ENCODE measurements around the gene COL6A1.
"Not testable (repeated sequence)": the region's sequence is repeated elsewhere in the genome, so short reads cannot be mapped to it uniquely, and the experiment has no call there.

COL6A1 gene

DNA sequence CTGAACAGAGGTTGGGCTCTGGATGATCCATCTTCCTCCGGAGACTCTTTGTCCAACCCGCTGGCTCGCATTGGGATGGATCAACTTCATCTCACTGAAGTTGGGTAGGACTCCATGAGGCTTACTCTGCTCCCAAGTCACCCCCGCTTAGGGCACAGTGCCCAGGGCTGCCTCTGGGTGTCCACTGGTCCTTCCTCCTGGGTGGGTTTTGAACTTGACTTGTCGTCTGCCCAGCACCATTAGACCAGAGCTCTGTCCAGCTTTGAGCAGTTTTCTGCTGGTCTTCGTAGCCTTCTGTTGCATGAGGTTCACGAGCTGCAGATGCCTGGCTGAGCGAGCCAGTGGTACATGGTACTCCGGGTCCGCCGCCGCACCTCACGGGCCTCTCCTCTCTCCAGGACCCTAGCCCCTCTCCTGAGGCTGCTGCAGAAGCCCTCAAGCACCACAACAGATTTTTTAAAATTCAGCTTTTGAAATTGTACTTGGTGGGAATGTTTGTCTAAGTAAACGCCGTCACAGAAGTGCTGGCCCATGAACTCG is 33.8 kb upstream of the COL6A1 start:
- DNase-seq, result no peak

DNA sequence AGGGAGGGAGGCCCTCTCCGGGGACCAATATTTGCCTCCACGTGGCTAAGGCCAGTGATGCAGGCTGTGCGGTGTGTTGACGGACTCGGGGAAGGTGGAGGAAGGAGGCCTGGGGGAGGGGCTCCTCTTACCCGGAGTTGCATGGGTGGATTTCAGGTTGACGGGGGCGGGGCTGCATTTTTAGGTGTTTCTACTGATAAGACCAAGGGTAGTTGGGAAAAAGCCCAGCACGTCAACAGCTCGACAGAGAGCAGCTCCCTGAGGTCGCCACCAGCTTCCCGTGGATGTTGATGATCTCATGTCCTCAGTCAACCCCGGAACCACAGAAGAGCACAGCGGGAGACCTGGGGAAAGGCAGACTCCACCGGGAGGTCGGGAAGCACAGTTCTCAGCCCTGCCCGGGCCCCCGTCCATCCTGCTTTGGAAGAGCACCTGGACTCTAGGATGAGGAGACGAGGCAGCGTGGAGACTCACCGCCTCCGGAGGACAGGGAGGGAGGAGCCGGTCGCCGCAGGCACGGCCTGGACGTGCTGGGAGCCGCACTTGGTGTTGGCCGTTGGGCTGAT is 32.9 kb upstream of the COL6A1 start:
- DNase-seq, result no peak

DNA sequence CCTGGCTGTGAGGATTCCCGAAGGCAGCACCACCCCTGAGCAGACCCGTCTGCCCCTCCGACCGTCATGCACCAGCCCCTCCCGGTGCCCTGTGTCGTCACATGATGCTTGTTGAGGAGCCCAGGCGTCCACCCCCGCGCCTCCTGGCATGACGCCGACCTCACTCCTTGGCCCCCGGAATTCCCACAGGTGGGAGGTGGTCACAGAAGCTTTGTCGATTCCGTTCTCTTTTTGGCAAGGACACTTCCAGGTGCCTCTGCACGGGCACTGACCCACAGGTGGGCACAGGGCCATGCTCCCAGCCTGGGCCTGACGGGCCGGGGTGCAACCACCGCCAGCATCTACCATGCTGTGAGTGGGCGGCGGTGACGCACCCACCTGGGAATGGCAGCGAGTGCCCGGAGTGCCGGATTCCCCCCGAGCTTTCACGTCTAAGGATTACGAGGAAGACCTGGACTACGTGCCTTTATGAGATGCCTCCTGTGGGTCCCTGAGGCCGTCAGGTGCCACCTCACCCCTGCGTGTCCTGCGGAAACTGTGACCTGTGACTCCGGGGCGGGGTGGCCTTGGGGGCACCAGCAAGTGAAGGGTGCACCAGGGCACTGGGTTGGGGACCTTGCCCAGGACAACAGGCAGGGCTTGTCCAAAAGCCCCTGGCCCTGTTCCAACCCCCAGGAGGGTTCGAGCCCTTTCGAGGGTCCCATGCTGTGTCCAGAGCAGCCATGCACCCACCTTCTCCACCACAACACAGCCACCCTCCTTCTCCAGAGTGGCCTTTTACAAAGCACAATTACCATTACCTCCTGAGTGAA is 31.4 kb upstream of the COL6A1 start:
- no peak for DNase-seq

DNA sequence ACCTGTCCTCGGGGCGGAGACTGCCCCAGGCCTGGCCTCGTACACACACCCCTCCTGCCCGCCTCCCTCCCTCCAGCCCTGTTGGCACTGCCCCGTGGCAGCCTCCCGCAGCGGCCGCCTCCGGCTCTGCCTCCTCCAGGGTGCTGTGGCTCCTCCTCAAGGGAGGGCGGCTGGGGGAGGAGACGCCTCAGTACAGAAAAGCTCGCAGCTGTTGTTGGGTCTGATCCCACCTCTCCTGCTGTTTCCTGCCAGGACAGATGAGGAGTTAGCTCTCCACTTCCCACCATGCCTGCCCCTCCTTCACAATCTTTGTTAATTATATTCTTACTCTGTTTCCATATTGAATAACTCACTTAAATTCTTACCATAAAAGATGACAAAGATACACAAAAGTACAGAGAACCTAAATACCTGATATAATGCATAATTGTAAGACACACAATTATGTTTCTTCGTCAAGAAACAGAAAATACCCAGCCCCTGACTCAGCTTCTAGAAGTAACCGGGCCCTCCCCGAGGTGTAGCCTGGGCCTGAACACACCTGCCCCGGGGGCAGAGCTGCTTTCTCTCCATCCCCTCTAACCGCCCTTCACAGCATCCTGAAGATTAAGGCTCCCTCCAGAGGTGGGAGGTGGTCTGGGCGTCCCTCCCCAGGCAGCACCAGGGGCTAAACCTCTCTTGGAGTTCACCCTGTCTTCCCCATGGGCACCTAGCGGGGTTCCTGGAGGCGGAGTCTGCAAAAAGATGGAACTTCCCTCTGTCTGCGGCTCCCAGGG is 30.6 kb upstream of the COL6A1 start:
- DNase-seq, result no peak

DNA sequence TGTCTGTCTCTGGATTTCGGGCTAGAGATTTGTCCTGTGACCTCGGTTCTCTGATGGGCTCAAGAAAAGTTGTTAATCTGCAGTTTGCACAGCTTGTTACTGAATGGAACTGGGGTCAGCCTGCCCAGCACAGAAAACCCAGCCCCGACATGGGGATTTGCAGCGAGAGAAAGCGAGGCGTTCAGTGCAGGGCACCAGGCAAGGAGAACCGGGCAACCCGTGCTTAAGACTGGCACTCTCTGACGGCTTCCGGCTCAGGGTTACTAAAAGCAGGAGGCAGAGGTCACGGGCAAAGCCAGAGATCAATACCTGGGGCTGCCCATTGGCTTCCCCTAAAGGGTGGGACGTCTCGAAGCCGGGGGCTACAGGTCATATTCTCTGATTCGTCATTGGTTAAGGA is 29.9 kb upstream of the COL6A1 start:
- DNase-seq, result no peak

DNA sequence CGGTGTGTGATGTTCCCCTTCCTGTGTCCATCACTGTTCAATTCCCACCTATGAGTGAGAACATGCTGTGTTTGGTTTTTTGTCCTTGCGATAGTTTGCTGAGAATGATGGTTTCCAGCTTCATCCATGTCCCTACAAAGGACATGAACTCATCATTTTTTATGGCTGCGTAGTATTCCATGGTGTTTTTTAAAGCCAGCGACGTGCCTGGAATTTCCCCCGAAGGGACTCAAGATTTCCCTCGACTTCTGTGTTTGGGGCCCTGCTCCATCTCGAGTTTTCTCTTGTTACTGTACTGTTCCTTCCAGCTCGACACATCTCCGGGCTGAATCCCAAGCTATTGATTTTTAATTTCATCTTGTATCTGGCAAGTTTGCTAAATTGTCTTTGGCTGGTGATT is 29.0 kb upstream of the COL6A1 start:
- DNase-seq, result not testable (repeated sequence)

DNA sequence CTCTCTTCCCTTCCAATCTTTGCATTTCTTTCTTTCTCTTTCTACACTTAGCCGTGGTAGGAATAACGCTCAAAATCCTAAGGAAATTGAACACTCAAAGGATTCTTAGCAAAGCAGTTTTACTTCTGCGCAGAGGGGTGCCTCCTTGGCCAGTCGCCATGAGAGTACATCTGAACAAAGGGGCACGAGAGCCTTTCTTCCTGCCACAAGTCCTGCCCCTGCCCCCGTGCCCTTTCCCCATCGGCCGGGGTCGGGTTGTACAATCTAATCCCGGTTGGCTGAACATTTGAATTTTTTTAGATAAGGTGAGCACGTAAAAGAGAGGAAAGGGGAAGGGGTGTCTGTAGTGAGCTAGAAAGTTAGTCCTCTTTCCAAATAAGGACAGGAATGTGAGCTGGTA is 28.6 kb upstream of the COL6A1 start:
- no peak for DNase-seq

DNA sequence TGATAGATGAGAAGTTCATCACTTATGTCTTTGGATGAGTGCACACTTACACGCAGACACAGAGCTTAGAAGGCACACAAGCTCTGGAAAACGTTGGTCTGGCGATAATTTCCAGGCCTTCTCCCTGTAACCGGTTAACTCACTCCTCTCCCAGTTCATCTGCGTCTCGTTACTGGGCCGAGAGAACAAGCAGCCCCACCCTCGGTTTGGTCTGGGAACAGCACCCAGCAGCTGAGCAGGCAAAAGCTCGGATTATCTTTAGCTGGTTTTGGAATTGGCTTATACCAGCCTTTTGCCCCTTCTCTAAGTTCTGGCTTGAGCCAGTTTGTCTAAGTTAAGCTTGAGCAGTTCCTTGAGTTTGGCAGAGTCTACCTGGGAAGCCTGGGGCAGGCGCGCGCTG is 27.3 kb upstream of the COL6A1 start:
- no peak for DNase-seq

DNA sequence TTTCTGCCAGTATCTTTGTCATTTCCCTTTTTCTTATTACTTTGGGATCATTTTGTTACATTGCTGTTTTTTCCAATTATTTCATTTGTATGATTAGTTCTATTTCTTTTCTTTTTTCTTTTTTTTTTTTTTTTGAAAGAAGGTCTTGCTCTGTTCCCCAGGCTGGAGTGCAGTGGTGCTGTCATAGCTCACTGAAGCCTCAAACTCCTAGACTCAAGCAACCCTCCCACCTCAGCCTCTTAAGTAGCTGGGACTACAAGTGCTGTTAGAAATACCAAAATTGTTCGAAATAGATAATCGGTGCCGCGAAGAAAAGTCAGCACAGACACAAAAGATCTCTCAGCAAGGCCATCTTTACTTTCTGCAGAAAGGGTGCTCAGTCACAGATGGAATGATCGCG is 26.6 kb upstream of the COL6A1 start:
- DNase-seq, result no peak

DNA sequence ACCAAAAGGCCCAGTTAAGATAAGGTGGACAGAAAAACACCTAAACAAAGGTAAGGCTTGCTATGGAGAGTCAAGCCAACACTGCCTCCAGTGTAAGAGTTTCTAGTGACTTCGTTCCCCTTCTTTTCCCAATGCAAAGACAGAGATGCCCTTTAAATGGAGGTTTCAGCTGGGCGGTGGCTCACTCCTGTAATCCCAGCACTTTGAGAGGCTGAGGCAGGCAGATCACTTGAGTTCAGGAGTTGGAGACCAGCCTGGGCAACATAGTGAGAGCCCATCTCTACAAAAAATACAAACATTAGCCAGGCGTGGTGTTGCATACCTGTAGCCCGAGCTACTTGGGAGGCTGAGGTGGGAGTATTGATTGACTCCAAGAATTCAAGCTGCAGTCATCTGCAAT is 24.0 kb upstream of the COL6A1 start:
- no peak for DNase-seq

DNA sequence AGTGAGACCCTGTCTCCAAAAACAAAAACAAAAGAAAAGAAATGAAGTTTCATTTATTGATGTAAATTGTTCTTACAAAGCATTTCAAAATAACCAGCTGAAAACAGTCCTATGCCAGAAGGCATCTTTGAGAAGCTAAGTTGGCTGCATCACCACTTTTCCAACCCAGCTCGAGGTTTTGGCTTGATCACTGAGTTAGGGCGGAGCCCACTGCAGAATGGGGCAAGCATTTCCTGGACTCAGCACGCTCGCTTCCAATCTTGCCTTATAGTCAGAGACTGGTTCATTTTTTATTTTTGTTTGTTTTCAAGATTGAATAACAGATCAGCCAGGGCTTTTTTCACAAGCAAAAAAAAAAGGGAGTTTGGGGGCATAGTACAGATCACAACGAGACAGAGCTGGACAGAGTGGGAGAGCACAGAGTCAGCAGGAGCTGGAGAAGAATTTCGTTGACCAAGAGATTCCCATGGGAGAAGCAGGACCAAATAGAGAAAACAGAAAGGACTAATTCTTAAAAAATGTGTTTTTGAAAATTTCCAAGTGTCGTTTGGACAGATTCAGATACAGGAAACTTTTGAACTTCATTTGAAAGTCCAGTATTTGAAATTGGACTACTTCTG is 23.5 kb upstream of the COL6A1 start:
- no peak for DNase-seq

DNA sequence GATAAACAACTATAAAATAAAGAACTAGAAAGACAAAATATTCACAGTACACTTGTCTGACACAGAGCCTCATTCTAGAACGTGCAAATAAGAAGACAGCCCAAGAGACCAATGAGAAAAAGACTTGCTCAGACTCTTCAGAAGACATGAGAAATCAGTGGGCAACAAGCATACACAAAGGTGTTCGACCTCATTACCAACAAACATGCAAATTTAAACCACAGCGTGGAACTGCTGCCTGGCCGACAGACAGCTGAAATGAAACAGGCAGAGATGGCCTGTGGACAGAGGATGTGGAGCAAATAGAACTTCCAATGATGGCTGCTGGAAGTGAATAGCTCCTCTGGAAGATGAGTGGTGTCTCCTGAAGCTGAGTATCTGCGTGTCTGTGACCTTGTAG is 22.4 kb upstream of the COL6A1 start:
- no peak for DNase-seq

DNA sequence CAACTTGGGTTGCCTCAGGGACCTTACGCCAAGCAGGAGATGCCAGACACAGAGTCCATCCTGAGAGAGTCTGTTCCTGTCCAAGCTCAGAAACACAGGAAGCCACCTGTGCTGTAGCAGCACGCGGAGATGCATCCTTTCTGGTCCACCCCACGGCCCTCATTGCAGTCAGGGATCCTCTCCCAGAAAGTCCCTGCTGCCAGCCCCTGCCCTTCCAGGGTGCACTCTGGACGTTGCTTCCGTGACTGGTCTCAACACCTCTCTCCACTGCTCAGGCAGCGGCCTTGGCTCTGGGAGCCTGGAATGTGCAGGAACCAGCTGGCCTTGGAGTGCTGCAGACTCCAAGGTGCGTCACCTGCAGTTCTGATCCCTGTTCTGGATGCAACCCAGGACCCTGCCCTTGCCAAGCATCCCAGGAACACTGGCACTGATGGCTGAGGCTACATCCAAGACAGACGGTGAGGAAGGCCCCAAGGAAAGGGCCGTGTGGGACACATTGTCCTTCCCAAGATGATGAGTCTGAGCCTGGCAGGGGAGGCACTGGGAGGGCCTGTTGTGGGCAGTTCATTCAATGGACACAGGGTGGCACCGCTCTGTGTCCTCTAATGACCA is 21.7 kb upstream of the COL6A1 start:
- no peak for DNase-seq

DNA sequence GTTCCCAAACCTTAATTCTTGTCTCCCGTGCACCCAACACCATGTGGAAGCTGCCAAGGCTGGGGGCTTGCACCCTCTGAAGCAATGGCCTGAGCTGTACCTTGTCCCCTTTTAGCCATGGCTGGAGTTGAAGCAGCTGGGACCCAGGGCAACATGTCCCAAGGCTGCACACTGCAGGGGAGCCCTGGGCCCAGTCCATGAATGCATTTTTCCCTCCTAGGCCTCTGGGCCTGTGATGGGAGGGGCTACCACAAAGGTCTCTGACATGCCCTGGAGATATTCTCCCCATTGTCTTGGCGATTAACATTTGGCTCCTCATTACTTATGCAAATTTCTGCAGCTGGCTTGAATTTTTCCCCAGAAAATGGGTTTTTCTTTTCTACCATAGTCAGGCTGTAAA is 20.2 kb upstream of the COL6A1 start:
- not testable (repeated sequence) for DNase-seq

DNA sequence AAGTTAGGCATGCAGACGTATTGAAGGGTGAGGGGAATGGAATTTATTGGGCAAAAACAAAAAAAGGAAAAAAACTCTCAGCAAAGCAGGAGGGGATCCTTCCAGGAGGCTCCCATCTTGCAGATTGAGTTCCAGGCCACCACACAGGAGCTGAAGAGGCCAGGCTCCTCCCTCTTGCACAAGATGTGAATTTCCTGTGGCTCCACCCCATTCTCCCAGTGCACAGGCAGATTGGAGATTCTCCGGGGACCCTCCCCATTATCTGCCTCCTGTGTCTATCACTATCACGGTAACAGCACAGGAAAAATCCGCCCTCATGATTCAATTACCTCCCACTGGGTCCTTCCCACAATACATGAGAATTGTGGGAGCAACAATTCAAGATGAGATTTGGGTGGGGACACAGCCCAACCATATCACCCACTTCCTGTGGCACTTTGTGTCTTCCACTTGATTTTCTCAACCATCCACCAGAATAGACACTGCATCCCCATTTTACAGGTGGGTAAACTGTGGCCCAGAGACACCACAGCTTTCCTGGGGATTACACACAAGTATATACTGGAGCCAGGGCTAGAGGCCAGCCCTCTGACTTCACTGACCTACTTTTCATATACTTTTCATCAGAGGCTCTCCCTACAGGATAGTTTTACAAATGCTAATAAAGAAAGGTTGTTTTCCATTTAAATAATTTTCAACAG is 18.9 kb upstream of the COL6A1 start:
- no peak for DNase-seq

DNA sequence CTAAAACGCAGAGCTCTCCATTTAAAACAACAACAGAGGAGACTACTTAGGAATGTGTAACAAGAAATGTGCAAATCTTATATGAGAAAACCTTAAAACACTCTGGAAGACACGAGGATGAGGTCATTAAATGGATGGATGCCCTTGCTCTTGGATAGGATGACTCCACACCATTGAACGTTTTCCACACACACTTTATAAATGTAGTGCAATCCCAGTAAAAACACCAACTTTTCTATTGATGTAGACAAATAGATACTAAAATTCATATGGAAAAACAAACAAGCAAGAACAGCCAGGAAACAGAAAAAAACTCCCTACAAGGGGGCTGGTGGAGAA is 18.4 kb upstream of the COL6A1 start:
- no peak for DNase-seq

DNA sequence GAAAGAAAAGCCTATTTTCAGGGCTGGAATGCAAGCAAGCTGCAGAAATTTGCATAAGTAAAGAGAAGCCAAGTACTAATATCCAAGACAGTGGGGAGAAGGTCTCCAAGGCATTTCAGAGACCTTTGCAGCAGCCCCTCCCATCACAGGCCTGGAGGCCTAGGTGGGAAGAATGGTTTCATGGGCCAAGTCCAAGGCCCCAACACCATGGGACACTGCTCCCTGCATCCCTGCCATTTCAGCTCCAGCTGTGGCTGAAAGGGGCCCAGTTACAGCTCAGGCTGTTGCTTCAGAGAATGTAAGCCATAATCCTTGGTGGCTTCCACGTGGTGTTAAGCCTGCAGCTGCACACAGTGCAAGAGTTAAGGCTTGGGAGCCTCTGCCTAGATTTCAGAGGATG is 16.9 kb upstream of the COL6A1 start:
- DNase-seq, result no peak

DNA sequence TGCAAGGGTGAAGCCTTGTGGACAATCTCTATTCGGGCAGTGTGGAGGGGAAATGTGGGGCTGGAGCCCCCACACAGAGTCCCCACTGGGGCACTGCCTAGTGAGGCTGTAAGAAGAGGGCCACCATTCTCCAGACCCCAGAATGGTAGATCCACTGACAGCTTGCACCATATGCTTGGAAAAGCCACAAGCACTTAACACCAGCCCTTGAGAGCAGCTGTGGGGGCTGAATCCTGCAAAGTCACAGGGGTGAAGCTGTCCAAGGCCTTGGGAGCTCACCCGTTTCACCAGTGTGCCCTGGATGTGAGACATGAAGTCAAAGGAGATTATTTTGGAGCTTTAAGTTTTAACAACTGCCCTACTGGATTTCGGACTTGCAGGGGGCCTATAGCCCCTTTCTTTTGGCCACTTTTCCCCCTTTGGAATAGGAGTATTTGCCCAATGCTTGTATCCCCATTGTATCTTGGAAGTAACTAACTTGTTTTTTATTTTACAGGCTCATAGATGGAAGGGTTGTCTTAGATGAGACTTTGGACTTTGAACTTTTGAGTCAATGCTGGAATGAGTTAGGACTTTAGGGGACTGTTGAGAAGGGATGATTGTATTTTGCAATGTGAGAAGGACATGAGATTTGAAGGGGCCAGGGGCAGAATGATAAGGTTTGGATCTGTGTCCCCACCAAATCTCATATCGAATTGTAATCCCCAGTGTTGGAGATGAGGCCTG is 16.3 kb upstream of the COL6A1 start:
- DNase-seq, result no peak

DNA sequence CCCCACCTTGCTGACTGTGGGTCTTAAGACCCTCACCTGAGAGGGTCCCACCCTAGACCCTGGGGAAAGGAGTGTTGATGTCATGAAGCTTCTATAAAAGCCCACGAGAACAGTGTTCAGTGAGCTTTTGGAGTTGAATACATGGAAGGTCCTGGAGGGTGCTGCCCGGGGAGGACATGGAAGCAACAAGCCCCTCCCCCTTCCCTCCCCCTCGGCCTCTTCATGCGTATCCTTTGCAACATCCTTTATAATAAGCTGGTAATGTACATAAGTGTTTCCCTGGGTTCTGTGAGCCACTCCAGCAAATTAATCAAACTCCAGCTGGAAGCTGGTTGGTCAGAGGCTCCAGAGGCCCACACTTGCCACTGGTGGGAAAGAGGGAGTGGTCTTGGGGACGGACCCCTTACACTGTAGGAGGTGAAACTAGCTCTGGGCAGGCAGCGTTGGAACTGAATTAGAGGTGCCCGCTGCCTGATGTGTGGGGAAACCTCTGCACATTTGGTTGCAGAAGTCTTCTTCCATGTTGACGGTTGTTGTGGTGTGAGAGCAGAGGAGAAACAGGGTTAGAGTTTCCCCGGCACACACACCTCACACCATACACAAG is 14.7 kb upstream of the COL6A1 start:
- DNase-seq, result no peak

DNA sequence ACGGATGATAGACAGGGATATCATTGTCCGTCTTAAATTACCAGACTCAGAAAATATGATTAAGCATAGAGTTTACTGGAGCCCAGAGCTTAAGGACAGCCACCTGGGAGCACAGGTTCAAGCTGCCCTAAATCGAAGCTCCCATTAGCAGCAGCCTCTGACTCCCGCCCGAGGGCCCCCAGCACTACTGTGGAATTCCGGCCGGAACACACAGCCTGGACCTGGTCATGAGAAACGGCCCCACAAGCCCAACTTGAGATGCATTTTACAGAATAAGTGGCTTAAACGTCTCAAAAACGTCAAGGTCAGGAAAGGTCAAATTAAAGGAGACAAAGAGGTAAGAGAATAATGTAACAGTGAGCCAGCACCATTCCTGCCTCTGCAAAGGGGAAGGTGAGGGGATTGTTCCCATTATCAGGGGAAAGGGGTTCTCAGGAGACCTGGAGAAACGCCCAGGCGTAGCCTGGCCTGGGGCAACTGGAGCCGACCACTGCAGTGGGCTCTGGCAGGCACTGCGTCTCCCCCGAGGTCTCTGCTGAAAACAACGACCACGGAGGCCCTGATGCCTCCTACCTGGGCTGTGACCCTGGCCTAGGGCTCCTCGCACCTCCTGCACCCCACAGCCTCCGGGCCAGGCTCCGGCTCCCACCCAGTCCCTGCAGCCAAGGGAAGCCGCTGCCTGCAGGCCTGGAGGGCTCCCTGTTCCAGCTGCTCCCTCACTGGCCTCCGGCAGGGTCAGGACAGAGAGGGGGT is 11.5 kb upstream of the COL6A1 start:
- DNase-seq, result no peak

Measured in stimulated activated CD4-positive, alpha-beta T cell treated with anti-CD3 and anti-CD28 coated beads, Interleukin-4, amount 100 ng/mL, for 24 hours (primary cell).